GM19023 (cell line): ENCODE measurements around the gene GPC4.
"Not testable (repeated sequence)": the region's sequence is repeated elsewhere in the genome, so short reads cannot be mapped to it uniquely, and the experiment has no call there.

ENCODE experiments used
- ATAC-seq: cut with Tn5 transposase; IDR thresholded peaks from one replicate; pipeline ENCODE4 v1.9.1; 2021; ENCODE audit warnings: mild to moderate bottlenecking, moderate library complexity; ENCODE audit not compliant: unreplicated experiment

The GPC4 gene

GRCh38 chrX:133307637-133308498 is 107.4 kb downstream of the GPC4 start:
- no peak for ATAC-seq

- no peak for ATAC-seq
Observed at GRCh38 chrX:133307094-133307493, 108.2 kb downstream of the GPC4 start.

- no peak for ATAC-seq
Observed at GRCh38 chrX:133306316-133306715, 109.0 kb downstream of the GPC4 start.

GRCh38 chrX:133305348-133305747 is 109.9 kb downstream of the GPC4 start:
- ATAC-seq = no peak

GRCh38 chrX:133302775-133303445 is 112.4 kb downstream of the GPC4 start:
- no peak for ATAC-seq

- no peak for ATAC-seq
Observed at GRCh38 chrX:133300591-133300990, 114.7 kb downstream of the GPC4 start.

DNA sequence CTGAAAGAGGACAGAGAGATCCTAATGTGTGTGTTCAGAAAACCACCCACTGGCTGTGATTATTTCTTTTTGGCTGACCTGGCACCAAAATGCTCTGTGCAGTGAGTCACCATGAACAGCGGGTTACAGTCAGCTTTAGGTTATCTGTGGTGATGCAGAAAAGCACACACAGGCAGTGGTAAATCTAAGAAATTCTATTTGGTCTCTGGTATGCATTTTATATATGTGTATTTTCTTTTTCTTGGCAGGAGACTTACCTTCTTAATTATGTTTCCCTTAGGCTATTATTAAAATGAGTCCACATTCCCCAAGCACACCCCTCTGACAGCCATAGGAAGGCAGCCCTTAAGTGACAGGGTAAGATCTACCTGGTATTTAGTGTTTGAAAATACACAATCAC is 118.0 kb downstream of the GPC4 start:
- ATAC-seq = no peak

GRCh38 chrX:133294126-133294525 is 121.2 kb downstream of the GPC4 start:
- ATAC-seq = no peak

- no peak for ATAC-seq
Observed at GRCh38 chrX:133290076-133290475, 125.2 kb downstream of the GPC4 start.

DNA sequence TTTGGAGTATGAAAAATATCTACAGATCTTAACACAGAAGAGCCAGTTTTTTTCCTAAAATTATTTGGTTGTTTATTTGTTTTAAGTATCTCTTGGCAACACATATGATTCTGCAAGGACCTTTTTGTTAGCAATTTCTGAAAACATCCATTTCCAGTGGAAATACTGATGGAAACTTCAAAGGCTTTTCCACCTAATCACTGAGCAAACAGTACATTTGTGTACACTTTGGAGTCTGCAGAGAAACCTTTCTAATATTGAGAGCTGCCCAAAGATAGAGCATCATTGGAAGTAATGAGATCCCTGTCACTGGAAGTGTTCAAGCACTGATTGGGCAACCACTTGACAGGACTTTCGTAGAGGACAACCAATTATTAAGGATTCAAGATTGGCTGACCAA is 127.4 kb downstream of the GPC4 start:
- ATAC-seq = no peak

GRCh38 chrX:133285341-133285740 is 129.9 kb downstream of the GPC4 start:
- ATAC-seq = no peak

- ATAC-seq = not testable (repeated sequence)
Observed at GRCh38 chrX:133279112-133279730, 136.1 kb downstream of the GPC4 start.

DNA sequence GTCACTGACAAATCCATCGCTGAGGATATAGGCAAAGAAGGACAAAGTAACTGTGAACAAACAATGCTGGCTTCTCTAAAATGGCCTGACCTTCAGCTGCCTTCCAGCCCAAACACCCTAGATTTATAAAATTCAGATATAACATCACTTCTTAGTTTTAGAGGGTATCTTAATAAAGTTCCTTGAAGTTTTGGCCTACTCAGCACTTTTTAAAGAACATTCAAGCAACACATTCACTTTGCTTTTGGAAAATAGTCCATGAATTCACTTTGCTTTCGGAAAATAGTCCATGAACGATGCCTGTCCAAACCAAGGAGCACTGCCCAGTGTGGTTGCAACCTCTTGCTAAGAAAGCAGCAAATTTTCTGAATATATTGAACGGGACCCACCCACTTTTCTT is 142.1 kb downstream of the GPC4 start:
- no peak for ATAC-seq

DNA sequence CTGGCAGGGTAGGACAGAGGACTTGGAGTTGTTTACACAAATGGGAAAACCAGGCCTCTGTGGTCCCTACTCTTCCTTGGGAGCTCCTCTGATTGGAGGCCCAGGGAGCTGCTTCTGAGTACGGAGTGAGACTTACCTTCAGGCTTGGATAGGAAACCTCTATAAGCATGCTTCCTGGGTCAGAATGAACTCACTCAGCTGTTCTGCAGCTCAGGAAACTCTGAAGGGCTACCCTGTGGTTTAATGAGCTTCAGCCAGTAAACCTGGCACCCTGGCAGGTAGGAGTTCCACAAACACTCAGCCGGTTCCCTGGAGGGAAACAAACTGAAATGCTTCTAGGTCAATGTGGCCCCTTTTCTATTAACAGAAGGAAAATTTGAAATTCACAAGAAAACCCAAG is 146.1 kb downstream of the GPC4 start:
- ATAC-seq = no peak

GRCh38 chrX:133267621-133268020 is 147.7 kb downstream of the GPC4 start:
- ATAC-seq = no peak

GRCh38 chrX:133265331-133265730 is 150.0 kb downstream of the GPC4 start:
- ATAC-seq = no peak

- no peak for ATAC-seq
Observed at GRCh38 chrX:133258481-133258880, 156.8 kb downstream of the GPC4 start.

GRCh38 chrX:133254666-133255065 is 160.6 kb downstream of the GPC4 start:
- ATAC-seq = no peak

- ATAC-seq = no peak
Observed at GRCh38 chrX:133251204-133251603, 164.1 kb downstream of the GPC4 start.

DNA sequence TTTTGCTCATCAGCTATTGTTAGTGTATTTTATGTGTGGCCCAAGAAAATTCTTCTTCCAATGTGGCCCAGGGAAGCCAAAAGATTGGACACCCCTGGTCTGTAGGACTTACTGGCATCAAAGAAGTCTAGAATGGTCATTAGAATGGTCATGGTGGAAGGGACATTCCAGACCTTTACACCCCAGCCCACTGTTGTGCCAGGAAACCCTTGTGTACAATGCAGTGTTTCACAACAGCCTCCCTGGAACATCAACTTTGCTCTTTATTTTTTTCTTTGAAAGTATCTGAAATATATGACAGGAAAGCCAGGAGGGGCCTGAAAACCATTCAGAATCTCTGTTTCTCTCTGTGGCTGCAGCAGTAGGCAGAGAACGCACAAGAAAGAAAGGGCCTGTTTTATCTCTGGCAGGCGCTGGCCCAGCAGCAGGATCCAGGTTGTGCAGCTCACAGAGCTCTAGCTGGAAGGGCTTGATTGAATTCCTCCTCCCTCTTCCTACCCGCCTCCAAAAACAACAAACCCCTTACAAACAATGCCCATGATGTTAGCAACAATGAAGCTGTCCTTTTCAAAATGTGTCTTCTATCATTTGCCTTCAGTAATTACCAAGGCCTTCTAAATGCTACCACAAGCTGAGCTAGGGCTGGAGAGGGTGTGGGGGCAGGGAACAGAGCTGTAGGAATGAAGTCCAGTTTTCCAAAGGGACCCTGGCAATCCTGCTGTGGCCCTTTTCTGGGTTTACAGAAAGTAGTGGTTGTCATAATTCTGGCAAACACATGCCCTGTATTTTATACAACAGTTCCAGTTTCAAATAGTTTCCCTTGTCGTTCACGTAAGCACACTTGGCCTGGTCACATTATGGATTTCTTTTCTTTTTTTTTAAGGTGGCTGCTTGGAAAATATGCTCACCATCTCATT is 164.8 kb downstream of the GPC4 start:
- no peak for ATAC-seq
